Activated B cell treated with CpG ODN at 0.5 μM for 24 hours (primary cell): Measurements from ENCODE around the gene MARK4. TPM values are rescaled to one million over a fixed set of nuclear protein-coding genes. Genes with fewer than 3 reads are reported as not detected.

Experiments used
- ATAC-seq: fragments of 200-7000 bp; cut with Tn5 transposase; one replicate; pipeline ENCODE4 v1.10.0; 2021; ENCODE audit warnings: low read depth, mild to moderate bottlenecking, moderate library complexity
- CTCF ChIA-PET: fragments of 350-600 bp; sonication (Branson Sonifier 250); formaldehyde crosslinking; loops from one replicate; lab custom pipeline; 2021; ENCODE audit warnings: antibody characterized with exemption; lab: Charles Lee
- POLR2A ChIA-PET: fragments of 350-600 bp; sonication (Branson Sonifier 250); formaldehyde crosslinking; loops from one replicate; lab custom pipeline; 2021; ENCODE audit warnings: antibody characterized with exemption; lab: Charles Lee
- DNase-seq: peaks from one replicate; pipeline ENCODE4 v3.0.0; 2022
- H3K27ac Mint-ChIP-seq: one replicate; pipeline ENCODE4 v1.8.0; 2020; ENCODE audit warnings: mixed read lengths
- H3K27me3 Mint-ChIP-seq: one replicate; pipeline ENCODE4 v1.8.0; 2021; ENCODE audit warnings: mixed read lengths
- H3K36me3 Mint-ChIP-seq: one replicate; pipeline ENCODE4 v1.8.0; 2021; ENCODE audit warnings: low read depth, mixed read lengths
- H3K4me1 Mint-ChIP-seq: one replicate; pipeline ENCODE4 v1.8.0; 2021; ENCODE audit warnings: mixed read lengths
- H3K4me3 Mint-ChIP-seq: one replicate; pipeline ENCODE4 v1.8.0; 2020; ENCODE audit warnings: mild to moderate bottlenecking, mixed read lengths
- H3K9me3 Mint-ChIP-seq: one replicate; pipeline ENCODE4 v1.8.0; 2020; ENCODE audit warnings: mixed read lengths
- CTCF ChIP-seq: fragments of 200-600 bp; IDR thresholded peaks from one replicate; pipeline ENCODE4 v1.8.0; 2022; ENCODE audit warnings: antibody characterized with exemption, mild to moderate bottlenecking
- intact Hi-C: fragments of 100-400 bp; cut with micrococcal nuclease; formaldehyde crosslinking; loops from one replicate; pipeline ENCODE4 v1.15.1; 2024
- total RNA-seq: library from RNA; stranded (reverse); gene quantifications from 2 replicates; pipeline ENCODE4 v1.2.3, GENCODE V29; 2022

MARK4 gene
- total RNA-seq, 1 donor from 2014 or later: 26.0 TPM

GRCh38 chr19:45231891-45232290, 19.2 kb upstream of the MARK4 start:
- POLR2A ChIA-PET: no interaction called here
- Mint-ChIP-seq H3K36me3 (no peaks in the 10 kb centered on the region), H3K27me3 (peaks cover 28% of the 10 kb centered on the region), H3K9me3 (no peaks in the 10 kb centered on the region), H3K27ac (no peak overlapping the region), H3K4me1 (peaks cover 12% of the 10 kb centered on the region), H3K4me3 (no peak overlapping the region)
- intact Hi-C loops: no loop called here
- ATAC-seq: no peak
- TF ChIP-seq CTCF: no peak
- CTCF ChIA-PET: no interaction called here
- DNase-seq: no peak

- Mint-ChIP-seq H3K9me3 (no peaks in the 10 kb centered on the region), H3K4me3 (no peak overlapping the region), H3K4me1 (peaks cover 12% of the 10 kb centered on the region), H3K27me3 (peaks cover 31% of the 10 kb centered on the region), H3K36me3 (no peaks in the 10 kb centered on the region), H3K27ac (no peak overlapping the region)
- DNase-seq: no peak
- ChIA-PET POLR2A (interaction anchor here (0.7 kb wide), 1 partner anchor 55 kb away, joined by 5 read pairs; no protein-coding TSS in a partner anchor), CTCF (no interaction called here)
- intact Hi-C loops: no loop called here
- no peak for ATAC-seq
- no peak for TF ChIP-seq CTCF
Observed at GRCh38 chr19:45234089-45234869, 16.8 kb upstream of the MARK4 start.

- H3K27ac Mint-ChIP-seq: no peak overlapping the region
- intact Hi-C loops: no loop called here
- ChIA-PET POLR2A (no interaction called here), CTCF (no interaction called here)
- no peaks in the 10 kb centered on the region for H3K9me3 Mint-ChIP-seq
- ATAC-seq: no peak
- no peak for DNase-seq
- H3K4me3 Mint-ChIP-seq: peak overlapping the region; percentile 15
- peaks cover 31% of the 10 kb centered on the region for H3K27me3 Mint-ChIP-seq
- no peak for TF ChIP-seq CTCF
- no peaks in the 10 kb centered on the region for H3K36me3 Mint-ChIP-seq
- H3K4me1 Mint-ChIP-seq: peaks cover 12% of the 10 kb centered on the region
Observed at GRCh38 chr19:45235485-45235884, 15.6 kb upstream of the MARK4 start.

- intact Hi-C loops: no loop called here
- Mint-ChIP-seq H3K4me1 (peaks cover 12% of the 10 kb centered on the region), H3K9me3 (no peaks in the 10 kb centered on the region), H3K27ac (no peak overlapping the region), H3K4me3 (no peak overlapping the region), H3K27me3 (peaks cover 28% of the 10 kb centered on the region), H3K36me3 (no peaks in the 10 kb centered on the region)
- ChIA-PET POLR2A (no interaction called here), CTCF (no interaction called here)
- no peak for TF ChIP-seq CTCF
- ATAC-seq (no peak), DNase-seq (no peak)
Observed at GRCh38 chr19:45238556-45238955, 12.5 kb upstream of the MARK4 start.

GRCh38 chr19:45243144-45243732, 7.8 kb upstream of the MARK4 start:
- no peak overlapping the region for H3K27ac Mint-ChIP-seq
- intact Hi-C loops: no loop called here
- no peak for TF ChIP-seq CTCF
- no peaks in the 10 kb centered on the region for H3K9me3 Mint-ChIP-seq
- POLR2A ChIA-PET: interaction anchor here (0.5 kb wide), 1 partner anchor 171 kb away, joined by 3 read pairs; no protein-coding TSS in a partner anchor
- peaks cover 16% of the 10 kb centered on the region for H3K27me3 Mint-ChIP-seq
- H3K4me1 Mint-ChIP-seq: peaks cover 2% of the 10 kb centered on the region
- ATAC-seq (no peak), DNase-seq (no peak)
- H3K4me3 Mint-ChIP-seq: no peak overlapping the region
- CTCF ChIA-PET: no interaction called here
- no peaks in the 10 kb centered on the region for H3K36me3 Mint-ChIP-seq
